Colonic mucosa (tissue), 4 donors: ENCODE results near the gene LCLAT1. TPM values are rescaled to one million over a fixed set of nuclear protein-coding genes. Genes with fewer than 3 reads are reported as not detected.

ENCODE experiments used
- DNase-seq: peaks from one replicate; pipeline ENCODE4 v3.0.0-alpha.2; 2020
- H3K27ac ChIP-seq: fragments of 200-600 bp; one replicate; pipeline ENCODE4 v1.8.0; 2021
- H3K27me3 ChIP-seq: fragments of 200-600 bp; one replicate; pipeline ENCODE4 v1.8.0; 2021
- H3K36me3 ChIP-seq: fragments of 200-600 bp; one replicate; pipeline ENCODE4 v1.8.0; 2021
- H3K4me1 ChIP-seq: fragments of 200-600 bp; one replicate; pipeline ENCODE4 v1.8.0; 2021; ENCODE audit warnings: mild to moderate bottlenecking
- H3K4me3 ChIP-seq: fragments of 200-600 bp; one replicate; pipeline ENCODE4 v1.8.0; 2021
- H3K9ac ChIP-seq, 2 donors: one replicate each; pipeline ENCODE4 v1.7.0; 2013; ENCODE audit warnings: control low read depth in 2 of 2, low read depth in 2 of 2, low read length in 2 of 2
- H3K9me3 ChIP-seq: fragments of 200-600 bp; one replicate; pipeline ENCODE4 v1.8.0; 2021
- intact Hi-C: fragments of 100-400 bp; cut with DNase I; formaldehyde crosslinking; loops from one replicate; pipeline ENCODE4 v1.14.1; 2022
- total RNA-seq, 2 donors: library from RNA; stranded (reverse); fragmentation: NEBNext Ultra II Directional in 1 of 2; extraction: Animal tissue kit (Norgen Biotek cat#: 25700) in 1 of 2; gene quantifications; one replicate each; pipeline ENCODE4 v1.2.1, GENCODE V29; 2021
- TF ChIP-seq, protein P1 (sequence below): fragments of 200-600 bp; IDR thresholded peaks from one replicate; pipeline ENCODE4 v1.8.0; 2022; ENCODE audit warnings: antibody characterized with exemption, mild to moderate bottlenecking
- donor health status: healthy.
- donor health status: DM: no; HTN: no; CAD: no.
- donor health status: DM: no; HTN: no; CAD: no.

The LCLAT1 gene
- total RNA-seq, 2 donors from 2014 or later = 20.0 to 25.5 TPM

DNA sequence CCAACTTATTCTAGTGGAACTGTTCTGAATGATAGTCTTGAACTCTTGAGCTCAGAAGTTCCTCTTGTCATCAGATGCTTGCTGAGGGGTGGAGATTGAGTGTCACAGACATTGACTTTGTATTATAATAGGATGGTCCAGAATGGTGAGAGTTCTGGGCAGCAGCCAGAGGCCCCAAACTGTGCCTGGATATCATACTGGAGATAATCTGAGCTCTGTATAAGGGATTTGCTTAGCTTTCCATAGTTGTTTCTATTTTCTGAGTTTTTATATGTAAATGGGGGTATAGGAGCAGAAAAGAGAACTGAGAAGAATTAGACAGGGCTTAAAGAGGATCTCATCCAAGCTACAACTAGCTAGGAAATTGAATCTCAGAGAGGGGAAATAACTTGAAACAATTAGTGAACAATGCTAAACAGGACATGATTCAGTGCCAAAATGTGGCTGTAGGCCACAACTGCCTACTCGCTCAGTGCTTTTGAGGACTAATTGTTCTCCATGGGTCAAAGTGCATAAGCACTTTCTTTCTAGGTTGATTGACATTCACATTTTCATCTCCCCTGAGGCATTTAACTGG is 10.1 kb upstream of the LCLAT1 start:
- TF ChIP-seq, protein P1, sequence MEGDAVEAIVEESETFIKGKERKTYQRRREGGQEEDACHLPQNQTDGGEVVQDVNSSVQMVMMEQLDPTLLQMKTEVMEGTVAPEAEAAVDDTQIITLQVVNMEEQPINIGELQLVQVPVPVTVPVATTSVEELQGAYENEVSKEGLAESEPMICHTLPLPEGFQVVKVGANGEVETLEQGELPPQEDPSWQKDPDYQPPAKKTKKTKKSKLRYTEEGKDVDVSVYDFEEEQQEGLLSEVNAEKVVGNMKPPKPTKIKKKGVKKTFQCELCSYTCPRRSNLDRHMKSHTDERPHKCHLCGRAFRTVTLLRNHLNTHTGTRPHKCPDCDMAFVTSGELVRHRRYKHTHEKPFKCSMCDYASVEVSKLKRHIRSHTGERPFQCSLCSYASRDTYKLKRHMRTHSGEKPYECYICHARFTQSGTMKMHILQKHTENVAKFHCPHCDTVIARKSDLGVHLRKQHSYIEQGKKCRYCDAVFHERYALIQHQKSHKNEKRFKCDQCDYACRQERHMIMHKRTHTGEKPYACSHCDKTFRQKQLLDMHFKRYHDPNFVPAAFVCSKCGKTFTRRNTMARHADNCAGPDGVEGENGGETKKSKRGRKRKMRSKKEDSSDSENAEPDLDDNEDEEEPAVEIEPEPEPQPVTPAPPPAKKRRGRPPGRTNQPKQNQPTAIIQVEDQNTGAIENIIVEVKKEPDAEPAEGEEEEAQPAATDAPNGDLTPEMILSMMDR = no peak
- H3K4me1 ChIP-seq = no peaks in the 10 kb centered on the region
- intact Hi-C loops = no loop called here
- no peak overlapping the region for H3K4me3 ChIP-seq
- no peaks in the 10 kb centered on the region for H3K36me3 ChIP-seq
- H3K9me3 ChIP-seq = no peaks in the 10 kb centered on the region
- no peak overlapping the region for H3K27ac ChIP-seq
- no peak overlapping the region for H3K9ac ChIP-seq
- DNase-seq = no peak
- H3K27me3 ChIP-seq = no peaks in the 10 kb centered on the region

GRCh38 chr2:30437809-30438548 is 9.1 kb upstream of the LCLAT1 start:
- TF ChIP-seq, protein P1 = no peak
- intact Hi-C loops = no loop called here
- no peak for DNase-seq
- Histone ChIP-seq H3K4me3 (no peak overlapping the region), H3K4me1 (no peaks in the 10 kb centered on the region), H3K9ac (no peak overlapping the region), H3K27me3 (no peaks in the 10 kb centered on the region), H3K36me3 (no peaks in the 10 kb centered on the region), H3K9me3 (no peaks in the 10 kb centered on the region), H3K27ac (no peak overlapping the region)

DNA sequence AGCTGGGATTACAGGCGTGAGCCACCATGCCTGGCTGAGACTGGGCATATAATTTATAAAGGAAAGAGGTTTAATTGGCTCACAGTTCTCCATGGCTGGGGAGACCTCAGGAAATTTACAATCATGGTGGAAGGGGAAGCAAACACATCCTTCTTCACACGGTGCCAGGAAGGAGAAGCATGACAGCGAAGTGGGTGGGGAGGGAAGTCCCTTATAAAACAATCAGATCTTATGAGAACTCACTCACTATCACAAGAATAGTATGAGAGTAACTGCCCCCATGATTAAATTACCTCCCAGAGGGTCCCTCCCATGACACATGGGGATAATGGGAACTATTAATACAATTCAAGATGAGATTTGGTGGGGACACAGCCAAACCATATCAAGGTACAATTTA is 7.8 kb upstream of the LCLAT1 start:
- H3K4me3 ChIP-seq = no peak overlapping the region
- no peak overlapping the region for H3K9ac ChIP-seq
- no peaks in the 10 kb centered on the region for H3K36me3 ChIP-seq
- no peaks in the 10 kb centered on the region for H3K4me1 ChIP-seq
- intact Hi-C loops = no loop called here
- TF ChIP-seq, protein P1 = no peak
- H3K9me3 ChIP-seq = no peaks in the 10 kb centered on the region
- no peak for DNase-seq
- H3K27me3 ChIP-seq = no peaks in the 10 kb centered on the region
- no peak overlapping the region for H3K27ac ChIP-seq

GRCh38 chr2:30439879-30440278 is 7.2 kb upstream of the LCLAT1 start:
- Histone ChIP-seq H3K4me3 (no peak overlapping the region), H3K4me1 (no peaks in the 10 kb centered on the region), H3K9ac (no peak overlapping the region), H3K27me3 (no peaks in the 10 kb centered on the region), H3K27ac (no peak overlapping the region), H3K9me3 (no peaks in the 10 kb centered on the region), H3K36me3 (no peaks in the 10 kb centered on the region)
- intact Hi-C loops = loop anchor here (10.0 kb wide), 1 partner anchor 205 kb away; the partner anchor contains the start of gene LBH
- TF ChIP-seq, protein P1 = no peak
- DNase-seq = no peak

GRCh38 chr2:30441023-30441422 is 6.0 kb upstream of the LCLAT1 start:
- no peak overlapping the region for H3K9ac ChIP-seq
- DNase-seq = no peak
- H3K4me3 ChIP-seq = no peak overlapping the region
- no peaks in the 10 kb centered on the region for H3K4me1 ChIP-seq
- no peaks in the 10 kb centered on the region for H3K27me3 ChIP-seq
- no peak overlapping the region for H3K27ac ChIP-seq
- no peaks in the 10 kb centered on the region for H3K36me3 ChIP-seq
- intact Hi-C loops = loop anchor here (10.0 kb wide), 1 partner anchor 206 kb away; the partner anchor contains the start of gene LBH
- TF ChIP-seq, protein P1 = no peak
- no peaks in the 10 kb centered on the region for H3K9me3 ChIP-seq
